Measurements from ENCODE around the gene ITIH5.

Gene ITIH5

DNA sequence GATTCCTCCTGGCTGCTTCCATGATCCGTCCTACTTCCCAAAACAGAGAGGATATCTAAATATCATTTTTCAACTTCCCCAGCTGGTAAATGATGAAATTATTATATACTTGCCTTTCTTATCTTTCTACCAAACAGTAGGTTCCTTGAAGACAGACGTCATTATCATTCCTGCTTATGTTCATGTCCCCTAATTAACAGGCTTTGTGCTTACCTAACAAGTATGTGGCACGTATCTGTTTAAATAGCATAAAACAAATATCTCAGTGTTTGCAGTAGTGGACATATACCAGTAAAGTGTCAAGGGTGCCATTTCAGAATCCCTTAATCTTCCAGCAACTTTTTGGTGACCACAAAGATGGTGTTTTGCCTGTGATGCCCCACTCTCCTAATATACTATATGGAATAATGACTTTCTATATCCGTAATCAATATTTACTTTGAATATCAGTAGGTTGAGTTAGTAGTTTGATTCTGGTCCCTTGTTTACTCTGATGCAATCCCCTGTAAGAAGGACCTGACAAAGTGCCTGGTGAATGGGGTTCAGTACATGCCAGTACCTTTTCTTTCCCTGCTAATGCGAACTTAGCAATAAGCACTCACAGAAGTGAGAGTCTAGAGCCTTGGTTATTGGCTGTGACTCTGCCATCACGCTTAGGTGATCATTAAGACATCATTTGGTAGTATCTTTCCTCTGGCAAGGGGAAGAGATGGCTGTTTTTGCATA lies 124.4 kb downstream of the ITIH5 start:
- no peaks in the 10 kb centered on the region for H3K36me3 ChIP-seq
- no peaks in the 10 kb centered on the region for H3K9me3 ChIP-seq
- H3K27me3 ChIP-seq = no peaks in the 10 kb centered on the region
- no peak for DNase-seq
- no peaks in the 10 kb centered on the region for H3K4me1 ChIP-seq
- TF ChIP-seq, protein P1, sequence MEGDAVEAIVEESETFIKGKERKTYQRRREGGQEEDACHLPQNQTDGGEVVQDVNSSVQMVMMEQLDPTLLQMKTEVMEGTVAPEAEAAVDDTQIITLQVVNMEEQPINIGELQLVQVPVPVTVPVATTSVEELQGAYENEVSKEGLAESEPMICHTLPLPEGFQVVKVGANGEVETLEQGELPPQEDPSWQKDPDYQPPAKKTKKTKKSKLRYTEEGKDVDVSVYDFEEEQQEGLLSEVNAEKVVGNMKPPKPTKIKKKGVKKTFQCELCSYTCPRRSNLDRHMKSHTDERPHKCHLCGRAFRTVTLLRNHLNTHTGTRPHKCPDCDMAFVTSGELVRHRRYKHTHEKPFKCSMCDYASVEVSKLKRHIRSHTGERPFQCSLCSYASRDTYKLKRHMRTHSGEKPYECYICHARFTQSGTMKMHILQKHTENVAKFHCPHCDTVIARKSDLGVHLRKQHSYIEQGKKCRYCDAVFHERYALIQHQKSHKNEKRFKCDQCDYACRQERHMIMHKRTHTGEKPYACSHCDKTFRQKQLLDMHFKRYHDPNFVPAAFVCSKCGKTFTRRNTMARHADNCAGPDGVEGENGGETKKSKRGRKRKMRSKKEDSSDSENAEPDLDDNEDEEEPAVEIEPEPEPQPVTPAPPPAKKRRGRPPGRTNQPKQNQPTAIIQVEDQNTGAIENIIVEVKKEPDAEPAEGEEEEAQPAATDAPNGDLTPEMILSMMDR (IDR thresholded peaks at IDR 0.05; ENCODE audit: low read depth, low read length) = no peak
- no peak overlapping the region for H3K4me3 ChIP-seq (ENCODE audit: low read depth, low read length)

DNA sequence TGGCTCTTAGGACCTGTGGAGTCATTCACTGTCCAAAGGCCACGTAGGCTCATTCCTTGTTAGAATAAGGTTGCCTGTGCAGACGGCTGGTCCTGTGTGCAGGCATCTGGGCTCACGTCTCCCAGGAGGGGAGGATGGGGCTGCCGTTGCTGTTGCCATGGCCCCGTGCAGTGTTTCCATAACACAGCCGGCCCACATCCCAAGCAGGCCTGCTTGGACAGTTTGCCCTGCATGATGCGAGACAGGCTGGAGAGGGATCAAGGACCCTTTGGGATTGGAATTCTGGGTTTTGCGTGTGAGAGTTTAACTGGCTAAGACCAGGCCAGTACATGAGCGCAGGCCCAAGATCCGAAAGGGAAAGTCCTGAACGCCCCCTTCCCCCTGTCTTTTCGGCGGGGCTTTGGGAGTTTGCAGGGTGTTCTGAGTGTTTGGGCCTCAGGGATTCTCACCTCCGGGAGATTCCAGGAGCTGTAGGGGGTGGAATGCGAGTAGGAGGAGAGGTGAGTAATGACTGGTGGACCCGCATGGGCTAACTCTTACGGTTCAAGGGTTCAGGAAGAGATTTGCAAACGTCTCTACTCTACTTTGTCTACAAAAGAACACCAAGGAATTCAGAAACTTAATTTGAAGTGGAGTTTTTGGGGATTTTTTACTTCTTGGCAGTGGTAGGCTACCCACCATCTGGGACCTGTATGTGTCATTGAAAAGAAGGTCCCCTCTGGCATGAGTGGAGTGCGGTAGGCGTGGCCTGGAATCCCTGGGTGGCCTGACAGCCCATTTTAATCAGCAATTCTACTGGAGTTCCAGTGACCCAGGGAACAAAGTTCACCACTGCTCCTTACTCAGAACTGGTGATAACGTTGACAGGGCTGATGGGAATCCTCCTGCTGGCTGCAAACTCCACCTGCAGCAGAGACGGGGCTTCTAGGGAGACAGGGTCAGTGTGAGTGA lies 125.4 kb downstream of the ITIH5 start:
- Histone ChIP-seq H3K4me3 (ENCODE audit: low read depth, low read length) (no peak overlapping the region), H3K27me3 (no peaks in the 10 kb centered on the region), H3K36me3 (no peaks in the 10 kb centered on the region), H3K4me1 (no peaks in the 10 kb centered on the region), H3K9me3 (no peaks in the 10 kb centered on the region)
- TF ChIP-seq, protein P1 (IDR thresholded peaks at IDR 0.05; ENCODE audit: low read depth, low read length) = no peak
- no peak for DNase-seq

DNA sequence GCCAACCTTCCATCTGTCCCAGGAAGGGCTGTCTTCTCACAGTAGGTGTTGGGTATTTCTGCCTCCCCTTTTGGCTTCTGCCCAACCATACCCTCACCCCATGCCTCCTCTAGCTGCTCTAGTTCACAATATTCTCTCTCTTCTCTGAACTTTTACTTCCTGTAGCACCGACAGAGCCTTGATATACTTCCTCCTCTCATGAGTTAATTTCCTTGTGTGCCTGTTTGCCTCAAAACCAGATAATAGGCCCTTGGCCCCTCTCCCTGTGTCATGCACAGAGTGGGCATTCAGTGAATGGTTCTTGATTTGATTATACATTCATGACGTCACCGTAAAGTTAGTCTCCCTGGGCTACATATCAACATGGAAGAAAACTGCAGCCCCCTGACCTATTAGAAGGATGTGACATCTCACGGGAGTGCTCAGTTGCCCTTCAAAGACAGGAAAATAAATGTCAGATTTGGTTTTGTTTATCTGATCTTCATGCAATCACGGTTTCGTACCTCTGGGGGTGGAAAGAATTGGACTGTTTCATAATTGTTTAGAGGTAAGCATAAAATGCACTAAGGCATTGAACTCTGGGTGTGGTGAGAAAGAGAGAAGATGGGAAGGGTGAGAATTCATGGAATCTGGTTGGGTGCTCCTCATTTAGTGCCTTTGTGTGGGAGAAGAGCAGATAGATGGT lies 127.7 kb downstream of the ITIH5 start:
- H3K36me3 ChIP-seq = no peaks in the 10 kb centered on the region
- no peaks in the 10 kb centered on the region for H3K4me1 ChIP-seq
- no peaks in the 10 kb centered on the region for H3K9me3 ChIP-seq
- DNase-seq = no peak
- H3K27me3 ChIP-seq = no peaks in the 10 kb centered on the region
- no peak overlapping the region for H3K4me3 ChIP-seq (ENCODE audit: low read depth, low read length)
- TF ChIP-seq, protein P1 (IDR thresholded peaks at IDR 0.05; ENCODE audit: low read depth, low read length) = no peak

DNA sequence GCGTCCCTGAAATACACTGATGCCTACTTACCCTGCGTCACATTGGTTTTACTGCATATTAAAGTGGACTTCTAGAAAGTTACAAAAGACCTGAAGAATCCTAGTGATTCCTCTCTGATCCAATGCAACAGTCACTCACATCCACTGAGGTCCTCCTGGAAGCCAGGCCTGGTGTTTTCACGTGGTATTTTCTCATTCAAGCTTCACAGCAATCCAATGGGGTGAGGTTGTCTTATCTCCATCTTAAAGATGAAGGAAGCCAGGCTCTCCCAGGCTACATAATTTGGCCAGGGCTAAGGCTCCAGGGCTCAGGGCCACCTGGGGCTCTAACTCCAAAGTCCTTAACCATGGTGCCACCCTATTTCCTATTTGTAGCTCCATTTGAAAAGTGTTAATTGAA lies 129.6 kb downstream of the ITIH5 start:
- no peak for DNase-seq
- H3K36me3 ChIP-seq = no peaks in the 10 kb centered on the region
- H3K4me1 ChIP-seq = no peaks in the 10 kb centered on the region
- TF ChIP-seq, protein P1 (IDR thresholded peaks at IDR 0.05; ENCODE audit: low read depth, low read length) = no peak
- H3K27me3 ChIP-seq = no peaks in the 10 kb centered on the region; the same call in 1 of the 2 replicates
- H3K4me3 ChIP-seq (ENCODE audit: low read depth, low read length) = no peak overlapping the region
- no peaks in the 10 kb centered on the region for H3K9me3 ChIP-seq

DNA sequence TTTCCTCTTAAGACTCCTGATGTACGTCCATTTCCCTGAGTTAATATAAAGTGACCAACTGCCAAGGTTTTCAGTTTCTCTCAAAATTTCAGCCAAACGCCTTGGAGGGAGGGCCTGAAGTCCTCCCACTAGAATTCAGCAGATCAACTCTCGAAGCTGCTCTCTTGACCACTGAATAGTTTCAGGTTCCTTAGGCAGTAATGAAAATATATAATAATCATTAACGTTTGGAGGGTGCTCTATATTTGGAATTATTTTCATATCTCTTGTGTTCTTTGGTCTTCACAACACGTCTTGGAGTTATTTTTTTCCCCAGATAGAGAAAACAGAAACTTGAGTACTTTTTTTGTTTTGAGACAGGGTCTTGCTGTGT lies 132.3 kb downstream of the ITIH5 start:
- Histone ChIP-seq H3K4me1 (no peaks in the 10 kb centered on the region), H3K9me3 (no peaks in the 10 kb centered on the region), H3K4me3 (ENCODE audit: low read depth, low read length) (no peak overlapping the region), H3K27me3 (peaks cover 14% of the 10 kb centered on the region), H3K36me3 (no peaks in the 10 kb centered on the region)
- no peak for DNase-seq
- TF ChIP-seq, protein P1 (IDR thresholded peaks at IDR 0.05; ENCODE audit: low read depth, low read length) = no peak
